A549 (cell line): ENCODE data around the gene COPZ1. TPM values are rescaled to one million over a fixed set of nuclear protein-coding genes. Genes with fewer than 3 reads are reported as not detected.

Experiments used
- ATAC-seq, 2 experiments: fragments of 200-7000 bp in 1 of 2; fragments of >200 bp in 1 of 2; cut with Nextera tagmentation in 1 of 2; cut with Tn5 transposase in 1 of 2; 3 replicates each; pipeline versions ENCODE4 v1.8.0 to v1.9.1; 2018 to 2020; ENCODE audit warnings: mild to moderate bottlenecking in 1 of 2, moderate library complexity in 1 of 2
- CTCF ChIA-PET: fragments of 300-600 bp; sonication (Branson Sonifier 250); formaldehyde crosslinking; extraction: SDS; loops from one replicate; lab custom pipeline; 2021; ENCODE audit warnings: antibody characterized with exemption, inconsistent platforms; lab: Yijun Ruan, JAX
- POLR2A ChIA-PET: fragments of 350-600 bp; formaldehyde crosslinking; extraction: SDS; loops from one replicate; lab custom pipeline; 2021; ENCODE audit warnings: antibody characterized with exemption, inconsistent platforms; lab: Yijun Ruan, JAX
- DNase-seq, 2 experiments: peaks; one replicate each; pipeline versions ENCODE4 v3.0.0 to v3.0.0-alpha.2; 2011 to 2016; ENCODE audit warnings: low read depth in 1 of 2, low spot score in 1 of 2
- FAIRE-seq: peaks from 2 replicates; lab custom pipeline; 2011; peaks lifted over from hg19 to GRCh38; lab: Jason Lieb, UNC
- H3K27ac ChIP-seq, 2 experiments: fragments of >200 bp; sonication (Bioruptor Twin); formaldehyde crosslinking; 3 replicates each; pipeline ENCODE4 v1.5.1; 2016 to 2017
- H3K4me1 ChIP-seq: fragments of >200 bp; sonication (Bioruptor Twin); formaldehyde crosslinking; 3 replicates; pipeline ENCODE4 v1.6.1; 2016
- H3K4me2 ChIP-seq: fragments of >200 bp; sonication (Bioruptor Twin); formaldehyde crosslinking; 3 replicates; pipeline ENCODE4 v1.6.1; 2016
- H3K4me3 ChIP-seq: fragments of >200 bp; sonication (Bioruptor Twin); formaldehyde crosslinking; 3 replicates; pipeline ENCODE4 v1.5.1; 2016
- H3K9me3 ChIP-seq: fragments of >200 bp; sonication (Bioruptor Twin); formaldehyde crosslinking; 3 replicates; pipeline ENCODE4 v1.6.1; 2016
- ATOH8 ChIP-seq: fragments of 250-450 bp; sonication (Bioruptor Pico); IDR thresholded peaks from 2 replicates; pipeline ENCODE4 v1.5.0; 2020; ENCODE audit warnings: low read depth, mild to moderate bottlenecking, moderate library complexity
- CEBPB ChIP-seq, 2 experiments: fragments of >200 bp in 1 of 2; sonication (Bioruptor Twin) in 1 of 2; formaldehyde crosslinking in 1 of 2; IDR thresholded peaks; 2 replicates each; pipeline ENCODE4 v1.6.1; 2012 to 2016
- CHD2 ChIP-seq: fragments of 150-350 bp; IDR thresholded peaks from 2 replicates; pipeline ENCODE4 v1.6.1; 2014; ENCODE audit warnings: low read length; ENCODE audit not compliant: partially characterized antibody
- CTCF ChIP-seq: fragments of >200 bp; sonication (Bioruptor Twin); formaldehyde crosslinking; IDR thresholded peaks from 3 replicates; pipeline ENCODE4 v1.5.1; 2016
- EHF ChIP-seq: fragments of 250-450 bp; sonication (Bioruptor Pico); IDR thresholded peaks from 2 replicates; pipeline ENCODE4 v1.5.0; 2020; ENCODE audit warnings: mild to moderate bottlenecking
- GATA3 ChIP-seq: IDR thresholded peaks from 2 replicates; pipeline ENCODE4 v1.6.1; 2012; ENCODE audit warnings: borderline replicate concordance
- HES2 ChIP-seq: fragments of >200 bp; sonication (Bioruptor Twin); formaldehyde crosslinking; IDR thresholded peaks from 2 replicates; pipeline ENCODE4 v1.6.1; 2016
- HMGXB4 ChIP-seq: fragments of 250-450 bp; sonication (Bioruptor Pico); IDR thresholded peaks from 2 replicates; pipeline ENCODE4 v1.5.0; 2021; ENCODE audit warnings: mild to moderate bottlenecking, moderate library complexity, borderline replicate concordance
- HOXA7 ChIP-seq: fragments of 250-450 bp; sonication (Bioruptor Pico); IDR thresholded peaks from 2 replicates; pipeline ENCODE4 v1.5.0; 2020; ENCODE audit warnings: mild to moderate bottlenecking, moderate library complexity
- HOXB5 ChIP-seq: fragments of 250-450 bp; sonication (Bioruptor Pico); IDR thresholded peaks from 2 replicates; pipeline ENCODE4 v1.5.0; 2020; ENCODE audit warnings: mild to moderate bottlenecking, moderate library complexity
- JUN ChIP-seq, 2 experiments: fragments of >200 bp; sonication (Bioruptor Twin); formaldehyde crosslinking; IDR thresholded peaks; 2 replicates in 1 of 2; 3 replicates in 1 of 2; pipeline ENCODE4 v1.6.1; 2016 to 2017
- KDM1A ChIP-seq: fragments of 200-600 bp; sonication (generic); IDR thresholded peaks from 2 replicates; pipeline ENCODE4 v1.6.1; 2016; ENCODE audit warnings: low read depth, mild to moderate bottlenecking
- NPAS2 ChIP-seq: fragments of 250-450 bp; sonication (Bioruptor Pico); IDR thresholded peaks from 2 replicates; pipeline ENCODE4 v1.8.0; 2022; ENCODE audit warnings: mild to moderate bottlenecking, moderate library complexity, borderline replicate concordance
- RCOR1 ChIP-seq: fragments of 150-350 bp; IDR thresholded peaks from 2 replicates; pipeline ENCODE4 v1.6.1; 2014; ENCODE audit warnings: antibody characterized with exemption, low read length, low read depth
- USF2 ChIP-seq: fragments of 450-650 bp; IDR thresholded peaks from 2 replicates; pipeline ENCODE4 v1.6.1; 2014; ENCODE audit warnings: antibody characterized with exemption
- ZC3H11A ChIP-seq: fragments of 450-650 bp; IDR thresholded peaks from 2 replicates; pipeline ENCODE4 v1.6.1; 2014; ENCODE audit warnings: antibody characterized with exemption, mild to moderate bottlenecking
- ZSCAN20 ChIP-seq: fragments of 250-450 bp; sonication (Bioruptor Pico); IDR thresholded peaks from 2 replicates; pipeline ENCODE4 v1.8.0; 2022; ENCODE audit warnings: mild to moderate bottlenecking, moderate library complexity
- WGBS: methylation state at CpG from one replicate; pipeline ENCODE4 v1.1.6; 2017; ENCODE audit errors: missing lambda C conversion rate; 5-methylcytosine and 5-hydroxymethylcytosine counted together
- polyA plus RNA-seq, 4 experiments: library from polyadenylated mRNA; depleted of rRNA in 3 of 4; stranded (reverse); fragments of >200 nt; fragmentation: RNase III in 1 of 4; extraction: RNeasy Plus Mini Kit Qiagen cat#74134 plus additional on column Dnase treatment in 1 of 4; gene quantifications; 2 replicates in 3 of 4; 3 replicates in 1 of 4; pipeline ENCODE4 v1.2.3, GENCODE V29; 2011 to 2017

Gene COPZ1
- polyA plus RNA-seq, 2 of the 4 experiments (the other 2 are of a cell fraction): 300 to 613 TPM

- TF ChIP-seq ZC3H11A: no peak
- no peak for TF ChIP-seq USF2
- no peak for TF ChIP-seq CTCF
- TF ChIP-seq HOXB5: no peak
- no peak for TF ChIP-seq GATA3
These were observed 62.2 kb downstream of the COPZ1 start (continued) for GRCh38 chr12:54387114-54387467.

- ChIA-PET POLR2A (no interaction called here), CTCF (interaction anchor here (0.6 to 11.5 kb wide), 9 partner anchors 9 to 1469 kb away, joined by 3 to 224 read pairs (median 4); no protein-coding TSS in a partner anchor)
- no peak for TF ChIP-seq RCOR1
- ATAC-seq: no peak
- WGBS: 70% methylated on average over 4 of the region's 4 CpGs
- no peak overlapping the region for H3K4me2 ChIP-seq
- FAIRE-seq: no peak
- no peaks in the 10 kb centered on the region for H3K9me3 ChIP-seq
- no peak overlapping the region for H3K4me3 ChIP-seq
- H3K27ac ChIP-seq: no peak overlapping the region
- H3K4me1 ChIP-seq: peaks cover 22% of the 10 kb centered on the region; the same call in 2 of the 3 replicates
- no peak for DNase-seq
These were observed 63.6 kb downstream of the COPZ1 start for GRCh38 chr12:54388237-54389133.

GRCh38 chr12:54389134-54389508 lies 64.2 kb downstream of the COPZ1 start:
- 89% methylated on average over 3 of the region's 3 CpGs for WGBS
- no peaks in the 10 kb centered on the region for H3K9me3 ChIP-seq
- peaks cover 21% of the 10 kb centered on the region; the same call in 2 of the 3 replicates for H3K4me1 ChIP-seq
- no peak overlapping the region for H3K4me3 ChIP-seq
- CTCF ChIA-PET: interaction anchor here (2.0 kb wide), 1 partner anchor 9 kb away, joined by 7 read pairs; no protein-coding TSS in a partner anchor
- TF ChIP-seq EHF (CRISPR knock-in tag): no peak
- TF ChIP-seq HOXA7 (CRISPR knock-in tag): no peak
- no peak for TF ChIP-seq CTCF
- TF ChIP-seq NPAS2: no peak
- TF ChIP-seq HMGXB4 (CRISPR knock-in tag): no peak
- no peak for TF ChIP-seq CEBPB (IDR thresholded peaks at IDR 0.05)
- no peak for TF ChIP-seq HOXB5
- no peak for TF ChIP-seq ATOH8 (CRISPR knock-in tag)
- no peak for TF ChIP-seq JUN (IDR thresholded peaks at IDR 0.05)
- no peak for TF ChIP-seq HES2
- no peak for TF ChIP-seq CHD2
- no peak for TF ChIP-seq ZSCAN20 (CRISPR knock-in tag)
- no peak for TF ChIP-seq KDM1A
- POLR2A ChIA-PET: no interaction called here
- no peak for DNase-seq
- H3K27ac ChIP-seq: no peak overlapping the region
- ATAC-seq: peak in 1 of 2 experiments; percentile 9; a peak in 1 of 6 replicates
- no peak overlapping the region for H3K4me2 ChIP-seq
- no peak for FAIRE-seq
